HCEC 1CT (cell line): ENCODE results near the gene DNAJB5.
A peak's percentile ranks its signal among the peaks of the same experiment; 100 is the strongest.
"Not testable (repeated sequence)": the region's sequence is repeated elsewhere in the genome, so short reads cannot be mapped to it uniquely, and the experiment has no call there.

Experiments
- DNase-seq: peaks from one replicate; pipeline ENCODE4 v3.0.0-alpha.2; 2017

The DNAJB5 gene

GRCh38 chr9:34989003-34989945 lies at the start of gene DNAJB5:
Gene DNAJB5, plus strand, starts transcription at chr9:34989745. Its CDS starts 886 bp downstream, at chr9:34990631.
- DNase-seq: peak; percentile 100

GRCh38 chr9:34939989-34940388 lies 49.6 kb upstream of the DNAJB5 start:
- DNase-seq: not testable (repeated sequence)

GRCh38 chr9:34948451-34948850 lies 41.1 kb upstream of the DNAJB5 start:
- no peak for DNase-seq

- DNase-seq: no peak
These were observed 35.3 kb upstream of the DNAJB5 start for GRCh38 chr9:34954225-34954624.

GRCh38 chr9:34956066-34956465 lies 33.5 kb upstream of the DNAJB5 start:
- DNase-seq: not testable (repeated sequence)

- no peak for DNase-seq
These were observed 32.9 kb upstream of the DNAJB5 start for GRCh38 chr9:34956648-34957047.

- DNase-seq: no peak
These were observed 31.8 kb upstream of the DNAJB5 start, which contains the start of gene PHF24 for GRCh38 chr9:34957492-34958410. Gene PHF24, plus strand, starts transcription at chr9:34958285. Its CDS starts 13,014 bp downstream, at chr9:34971299.

GRCh38 chr9:34958411-34958982 lies 31.0 kb upstream of the DNAJB5 start:
- DNase-seq: no peak

- no peak for DNase-seq
These were observed 30.1 kb upstream of the DNAJB5 start for GRCh38 chr9:34959461-34959860.

GRCh38 chr9:34961574-34962490 lies 27.7 kb upstream of the DNAJB5 start:
- DNase-seq: peak; percentile 70

GRCh38 chr9:34962546-34962945 lies 27.0 kb upstream of the DNAJB5 start:
- DNase-seq: no peak

- no peak for DNase-seq
These were observed 26.0 kb upstream of the DNAJB5 start for GRCh38 chr9:34963552-34963951.

- DNase-seq: no peak
These were observed 25.1 kb upstream of the DNAJB5 start for GRCh38 chr9:34964458-34964857.

GRCh38 chr9:34971146-34971811 lies 18.3 kb upstream of the DNAJB5 start:
- no peak for DNase-seq

GRCh38 chr9:34974664-34975063 lies 14.9 kb upstream of the DNAJB5 start:
- no peak for DNase-seq

- no peak for DNase-seq
These were observed 13.1 kb upstream of the DNAJB5 start for GRCh38 chr9:34976441-34976840.

GRCh38 chr9:34976992-34977391 lies 12.6 kb upstream of the DNAJB5 start:
- DNase-seq: no peak

GRCh38 chr9:34980181-34980761 lies 9.3 kb upstream of the DNAJB5 start:
- DNase-seq: no peak

- no peak for DNase-seq
These were observed 7.2 kb upstream of the DNAJB5 start for GRCh38 chr9:34982361-34982760.

GRCh38 chr9:34983209-34983608 lies 6.3 kb upstream of the DNAJB5 start:
- no peak for DNase-seq

- DNase-seq: no peak
These were observed 5.5 kb upstream of the DNAJB5 start for GRCh38 chr9:34984049-34984448.
